SK-N-SH treated with all-trans-retinoic acid at 6 μM for 48 hours (cell line): ENCODE results near the gene USP22.

ENCODE experiments used
- ATAC-seq: fragments of 200-7000 bp; cut with Tn5 transposase; 3 replicates; pipeline ENCODE4 v1.9.1; 2020; ENCODE audit warnings: mild to moderate bottlenecking, moderate library complexity
- ARNTL ChIP-seq: fragments of 450-650 bp; formaldehyde crosslinking; IDR thresholded peaks from 2 replicates; pipeline ENCODE4 v1.5.0; 2020; ENCODE audit warnings: low read depth, mild to moderate bottlenecking, moderate library complexity, borderline replicate concordance
- BACH2 ChIP-seq: fragments of 250-450 bp; sonication (Bioruptor Pico); IDR thresholded peaks from 2 replicates; pipeline ENCODE4 v1.9.0; 2021; ENCODE audit warnings: mild to moderate bottlenecking, borderline replicate concordance
- CREB5 ChIP-seq: fragments of 250-450 bp; sonication (Bioruptor Pico); IDR thresholded peaks from 2 replicates; pipeline ENCODE4 v1.5.1; 2020; ENCODE audit warnings: low read depth, mild to moderate bottlenecking, moderate library complexity
- CSDC2 ChIP-seq: fragments of 250-450 bp; sonication (Bioruptor Pico); IDR thresholded peaks from 2 replicates; pipeline ENCODE4 v1.5.0; 2020; ENCODE audit warnings: mild to moderate bottlenecking, moderate library complexity
- CSRNP3 ChIP-seq: fragments of 250-450 bp; sonication (Bioruptor Pico); IDR thresholded peaks from 2 replicates; pipeline ENCODE4 v1.5.1; 2021; ENCODE audit warnings: mild to moderate bottlenecking, moderate library complexity
- ESRRG ChIP-seq: fragments of 250-450 bp; sonication (Bioruptor Pico); IDR thresholded peaks from 2 replicates; pipeline ENCODE4 v1.6.1; 2021; ENCODE audit warnings: mild to moderate bottlenecking
- GLIS3 ChIP-seq: fragments of 250-450 bp; sonication (Bioruptor Pico); IDR thresholded peaks from 2 replicates; pipeline ENCODE4 v1.5.0; 2020; ENCODE audit warnings: mild to moderate bottlenecking, moderate library complexity
- ISL1 ChIP-seq: fragments of 250-450 bp; sonication (Bioruptor Pico); IDR thresholded peaks from 2 replicates; pipeline ENCODE4 v2.1.2; 2022; ENCODE audit warnings: mild to moderate bottlenecking, moderate library complexity
- OSR1 ChIP-seq: fragments of 250-450 bp; sonication (Bioruptor Pico); IDR thresholded peaks from 2 replicates; pipeline ENCODE4 v1.8.0; 2022; ENCODE audit warnings: moderate library complexity, mild to moderate bottlenecking, inconsistent platforms
- PATZ1 ChIP-seq: fragments of 250-450 bp; sonication (Bioruptor Pico); IDR thresholded peaks from 2 replicates; pipeline ENCODE4 v1.8.0; 2020; ENCODE audit warnings: mild to moderate bottlenecking, moderate library complexity, borderline replicate concordance
- POU6F1 ChIP-seq: fragments of 250-450 bp; sonication (Bioruptor Pico); IDR thresholded peaks from 2 replicates; pipeline ENCODE4 v1.8.0; 2021; ENCODE audit warnings: low read depth, mild to moderate bottlenecking, moderate library complexity, borderline replicate concordance
- PPARA ChIP-seq: fragments of 250-450 bp; sonication (Bioruptor Pico); IDR thresholded peaks from 2 replicates; pipeline ENCODE4 v1.5.0; 2020; ENCODE audit warnings: mild to moderate bottlenecking, borderline replicate concordance
- SNAI2 ChIP-seq: fragments of 250-450 bp; sonication (Bioruptor Pico); IDR thresholded peaks from 2 replicates; pipeline ENCODE4 v1.5.0; 2020; ENCODE audit warnings: mild to moderate bottlenecking, moderate library complexity
- TCF4 ChIP-seq: fragments of 250-450 bp; sonication (Bioruptor Pico); IDR thresholded peaks from 2 replicates; pipeline ENCODE4 v1.8.0; 2021; ENCODE audit warnings: mild to moderate bottlenecking, moderate library complexity, borderline replicate concordance
- TOX ChIP-seq: fragments of 250-450 bp; sonication (Bioruptor Pico); IDR thresholded peaks from 2 replicates; pipeline ENCODE4 v1.8.0; 2021; ENCODE audit warnings: mild to moderate bottlenecking, moderate library complexity, borderline replicate concordance
- TSHZ2 ChIP-seq: fragments of 250-450 bp; sonication (Bioruptor Pico); IDR thresholded peaks from 2 replicates; pipeline ENCODE4 v1.5.0; 2020; ENCODE audit warnings: mild to moderate bottlenecking, moderate library complexity
- ZC3H10 ChIP-seq: fragments of 250-450 bp; sonication (Bioruptor Pico); IDR thresholded peaks from 2 replicates; pipeline ENCODE4 v1.5.1; 2021; ENCODE audit warnings: mild to moderate bottlenecking, moderate library complexity
- ZFP3 ChIP-seq: fragments of 250-450 bp; sonication (Bioruptor Pico); IDR thresholded peaks from 2 replicates; pipeline ENCODE4 v1.5.0; 2020; ENCODE audit warnings: mild to moderate bottlenecking, moderate library complexity
- ZFP30 ChIP-seq: fragments of 450-650 bp; formaldehyde crosslinking; IDR thresholded peaks from 2 replicates; pipeline ENCODE4 v1.5.0; 2022; ENCODE audit warnings: mild to moderate bottlenecking, moderate library complexity
- ZNF565 ChIP-seq: fragments of 450-650 bp; formaldehyde crosslinking; conservative IDR thresholded peaks from 2 replicates; pipeline ENCODE4 v1.5.0; 2020; ENCODE audit warnings: low read depth, mild to moderate bottlenecking, moderate library complexity
- ZNF70 ChIP-seq: fragments of 450-650 bp; formaldehyde crosslinking; IDR thresholded peaks from 2 replicates; pipeline ENCODE4 v1.5.0; 2020; ENCODE audit warnings: mild to moderate bottlenecking, moderate library complexity
- ZNF8 ChIP-seq: fragments of 450-650 bp; formaldehyde crosslinking; IDR thresholded peaks from 2 replicates; pipeline ENCODE4 v1.5.0; 2020; ENCODE audit warnings: mild to moderate bottlenecking, moderate library complexity

Gene USP22

GRCh38 chr17:21021208-21021803 is 21.5 kb downstream of the USP22 start:
- TF ChIP-seq BACH2 (CRISPR knock-in tag) (no peak), TCF4 (CRISPR knock-in tag) (no peak), ZFP3 (no peak), ZNF70 (CRISPR knock-in tag) (no peak), TSHZ2 (CRISPR knock-in tag) (no peak), TOX (CRISPR knock-in tag) (no peak), ISL1 (CRISPR knock-in tag) (no peak), ZFP30 (CRISPR knock-in tag) (no peak), GLIS3 (CRISPR knock-in tag) (no peak), SNAI2 (CRISPR knock-in tag) (no peak), ESRRG (CRISPR knock-in tag) (no peak), ARNTL (CRISPR knock-in tag) (no peak), CSRNP3 (CRISPR knock-in tag) (no peak), OSR1 (no peak), PPARA (CRISPR knock-in tag) (no peak), POU6F1 (CRISPR knock-in tag) (no peak), ZC3H10 (CRISPR knock-in tag) (no peak), CSDC2 (CRISPR knock-in tag) (no peak), PATZ1 (CRISPR knock-in tag) (no peak), CREB5 (no peak)
- no peak for ATAC-seq

GRCh38 chr17:21020622-21021021 is 22.2 kb downstream of the USP22 start:
- ATAC-seq = no peak
- TF ChIP-seq GLIS3 (CRISPR knock-in tag) (no peak), SNAI2 (CRISPR knock-in tag) (no peak), ZC3H10 (CRISPR knock-in tag) (no peak), ESRRG (CRISPR knock-in tag) (no peak), PPARA (CRISPR knock-in tag) (no peak), ISL1 (CRISPR knock-in tag) (no peak), TCF4 (CRISPR knock-in tag) (no peak), CSRNP3 (CRISPR knock-in tag) (no peak), ZNF565 (CRISPR knock-in tag) (no peak), ZNF8 (CRISPR knock-in tag) (no peak), ZFP3 (no peak), ZNF70 (CRISPR knock-in tag) (no peak)
